A549 (cell line): Measurements from ENCODE around the gene ARHGEF6. TPM values are rescaled to one million over a fixed set of nuclear protein-coding genes. Genes with fewer than 3 reads are reported as not detected.

Experiments
- ATAC-seq, 2 experiments: fragments of 200-7000 bp in 1 of 2; fragments of >200 bp in 1 of 2; cut with Nextera tagmentation in 1 of 2; cut with Tn5 transposase in 1 of 2; 3 replicates each; pipeline versions ENCODE4 v1.8.0 to v1.9.1; 2018 to 2020; ENCODE audit warnings: mild to moderate bottlenecking in 1 of 2, moderate library complexity in 1 of 2
- CTCF ChIA-PET: fragments of 300-600 bp; sonication (Branson Sonifier 250); formaldehyde crosslinking; extraction: SDS; loops from one replicate; lab custom pipeline; 2021; ENCODE audit warnings: antibody characterized with exemption, inconsistent platforms; lab: Yijun Ruan, JAX
- POLR2A ChIA-PET: fragments of 350-600 bp; formaldehyde crosslinking; extraction: SDS; loops from one replicate; lab custom pipeline; 2021; ENCODE audit warnings: antibody characterized with exemption, inconsistent platforms; lab: Yijun Ruan, JAX
- DNase-seq, 2 experiments: peaks; one replicate each; pipeline versions ENCODE4 v3.0.0 to v3.0.0-alpha.2; 2011 to 2016; ENCODE audit warnings: low read depth in 1 of 2, low spot score in 1 of 2
- FAIRE-seq: peaks from 2 replicates; lab custom pipeline; 2011; peaks lifted over from hg19 to GRCh38; lab: Jason Lieb, UNC
- H3K27ac ChIP-seq, 2 experiments: fragments of >200 bp; sonication (Bioruptor Twin); formaldehyde crosslinking; 3 replicates each; pipeline ENCODE4 v1.5.1; 2016 to 2017
- H3K4me1 ChIP-seq: fragments of >200 bp; sonication (Bioruptor Twin); formaldehyde crosslinking; 3 replicates; pipeline ENCODE4 v1.6.1; 2016
- H3K4me2 ChIP-seq: fragments of >200 bp; sonication (Bioruptor Twin); formaldehyde crosslinking; 3 replicates; pipeline ENCODE4 v1.6.1; 2016
- H3K4me3 ChIP-seq: fragments of >200 bp; sonication (Bioruptor Twin); formaldehyde crosslinking; 3 replicates; pipeline ENCODE4 v1.5.1; 2016
- H3K9me3 ChIP-seq: fragments of >200 bp; sonication (Bioruptor Twin); formaldehyde crosslinking; 3 replicates; pipeline ENCODE4 v1.6.1; 2016
- BHLHE40 ChIP-seq: IDR thresholded peaks from 2 replicates; pipeline ENCODE4 v1.6.1; 2012; ENCODE audit warnings: low read depth, low read length, inconsistent platforms
- CBX2 ChIP-seq: fragments of 200-600 bp; sonication (generic); IDR thresholded peaks from 2 replicates; pipeline ENCODE4 v1.6.1; 2016; ENCODE audit warnings: low read depth, mild to moderate bottlenecking, borderline replicate concordance
- CBX8 ChIP-seq: fragments of 200-600 bp; sonication (generic); IDR thresholded peaks from 2 replicates; pipeline ENCODE4 v1.6.1; 2016
- EHMT2 ChIP-seq: fragments of 200-600 bp; sonication (generic); IDR thresholded peaks from 2 replicates; pipeline ENCODE4 v1.6.1; 2016; ENCODE audit warnings: antibody characterized with exemption, low read depth, mild to moderate bottlenecking, moderate library complexity
- FOSL2 ChIP-seq, 2 experiments: fragments of 450-650 bp in 1 of 2; fragments of >200 bp in 1 of 2; sonication (Bioruptor Twin) in 1 of 2; formaldehyde crosslinking; IDR thresholded peaks; 2 replicates each; pipeline versions ENCODE4 v1.5.0 to v1.6.1; 2016 to 2020; ENCODE audit warnings: mild to moderate bottlenecking in 1 of 2, moderate library complexity in 1 of 2
- FOXS1 ChIP-seq: fragments of 250-450 bp; sonication (Bioruptor Pico); IDR thresholded peaks from 2 replicates; pipeline ENCODE4 v1.5.0; 2020; ENCODE audit warnings: mild to moderate bottlenecking, moderate library complexity
- GATA3 ChIP-seq: IDR thresholded peaks from 2 replicates; pipeline ENCODE4 v1.6.1; 2012; ENCODE audit warnings: borderline replicate concordance
- HDAC2 ChIP-seq: fragments of 200-600 bp; sonication (generic); IDR thresholded peaks from 2 replicates; pipeline ENCODE4 v1.6.1; 2016
- HOXB13 ChIP-seq: fragments of 250-450 bp; sonication (Bioruptor Pico); IDR thresholded peaks from 2 replicates; pipeline ENCODE4 v1.5.0; 2020; ENCODE audit warnings: low read depth, mild to moderate bottlenecking, moderate library complexity
- HOXB5 ChIP-seq: fragments of 250-450 bp; sonication (Bioruptor Pico); IDR thresholded peaks from 2 replicates; pipeline ENCODE4 v1.5.0; 2020; ENCODE audit warnings: mild to moderate bottlenecking, moderate library complexity
- JUN ChIP-seq, 2 experiments: fragments of >200 bp; sonication (Bioruptor Twin); formaldehyde crosslinking; IDR thresholded peaks; 2 replicates in 1 of 2; 3 replicates in 1 of 2; pipeline ENCODE4 v1.6.1; 2016 to 2017
- KDM1A ChIP-seq: fragments of 200-600 bp; sonication (generic); IDR thresholded peaks from 2 replicates; pipeline ENCODE4 v1.6.1; 2016; ENCODE audit warnings: low read depth, mild to moderate bottlenecking
- MAZ ChIP-seq: fragments of 150-350 bp; IDR thresholded peaks from 2 replicates; pipeline ENCODE4 v1.6.1; 2014; ENCODE audit warnings: antibody characterized with exemption, low read depth, low read length, borderline replicate concordance
- PHF8 ChIP-seq: fragments of 200-600 bp; sonication (generic); IDR thresholded peaks from 2 replicates; pipeline ENCODE4 v1.6.1; 2016; ENCODE audit warnings: low read depth, mild to moderate bottlenecking, antibody characterized with exemption, moderate library complexity, borderline replicate concordance
- POLR2A ChIP-seq: IDR thresholded peaks from 2 replicates; pipeline ENCODE4 v1.6.1; 2012; ENCODE audit warnings: mild to moderate bottlenecking, low read length
- RFX5 ChIP-seq: fragments of 450-650 bp; IDR thresholded peaks from 2 replicates; pipeline ENCODE4 v1.7.1; 2014; ENCODE audit warnings: antibody characterized with exemption, mild to moderate bottlenecking, moderate library complexity
- ZSCAN20 ChIP-seq: fragments of 250-450 bp; sonication (Bioruptor Pico); IDR thresholded peaks from 2 replicates; pipeline ENCODE4 v1.8.0; 2022; ENCODE audit warnings: mild to moderate bottlenecking, moderate library complexity
- WGBS: methylation state at CpG from one replicate; pipeline ENCODE4 v1.1.6; 2017; ENCODE audit errors: missing lambda C conversion rate; 5-methylcytosine and 5-hydroxymethylcytosine counted together
- polyA plus RNA-seq, 4 experiments: library from polyadenylated mRNA; depleted of rRNA in 3 of 4; stranded (reverse); fragments of >200 nt; fragmentation: RNase III in 1 of 4; extraction: RNeasy Plus Mini Kit Qiagen cat#74134 plus additional on column Dnase treatment in 1 of 4; gene quantifications; 2 replicates in 3 of 4; 3 replicates in 1 of 4; pipeline ENCODE4 v1.2.3, GENCODE V29; 2011 to 2017
- TF ChIP-seq, protein P1 (sequence below): fragments of >200 bp; sonication (Bioruptor Twin); formaldehyde crosslinking; IDR thresholded peaks from 2 replicates; pipeline ENCODE4 v1.6.1; 2016
- TF ChIP-seq, protein P2 (sequence below): fragments of 450-650 bp; IDR thresholded peaks from 2 replicates; pipeline ENCODE4 v1.6.1; 2014; ENCODE audit warnings: antibody characterized with exemption
- TF ChIP-seq, protein P3 (sequence below): fragments of >200 bp; sonication (Bioruptor Twin); formaldehyde crosslinking; IDR thresholded peaks from 3 replicates; pipeline ENCODE4 v1.5.1; 2016
- TF ChIP-seq, protein P4 (sequence below): fragments of 150-350 bp; IDR thresholded peaks from 2 replicates; pipeline ENCODE4 v1.6.1; 2014; ENCODE audit warnings: low read depth, mild to moderate bottlenecking, low read length
- TF ChIP-seq, protein P5 (sequence below): fragments of 250-450 bp; sonication (Bioruptor Pico); IDR thresholded peaks from 2 replicates; pipeline ENCODE4 v1.5.0; 2021; ENCODE audit warnings: mild to moderate bottlenecking, moderate library complexity, borderline replicate concordance
- TF ChIP-seq, protein P6 (sequence below): fragments of 200-600 bp; sonication (generic); IDR thresholded peaks from 2 replicates; pipeline ENCODE4 v1.6.1; 2016; ENCODE audit warnings: antibody characterized with exemption, mild to moderate bottlenecking, moderate library complexity
- TF ChIP-seq, protein P7 (sequence below): fragments of 250-450 bp; sonication (Bioruptor Pico); IDR thresholded peaks from 2 replicates; pipeline ENCODE4 v1.5.0; 2020; ENCODE audit warnings: low read depth, mild to moderate bottlenecking, moderate library complexity

ARHGEF6 gene
- polyA plus RNA-seq, 2 of the 4 experiments (the other 2 are of a cell fraction), result 0.10 to 0.30 TPM

DNA sequence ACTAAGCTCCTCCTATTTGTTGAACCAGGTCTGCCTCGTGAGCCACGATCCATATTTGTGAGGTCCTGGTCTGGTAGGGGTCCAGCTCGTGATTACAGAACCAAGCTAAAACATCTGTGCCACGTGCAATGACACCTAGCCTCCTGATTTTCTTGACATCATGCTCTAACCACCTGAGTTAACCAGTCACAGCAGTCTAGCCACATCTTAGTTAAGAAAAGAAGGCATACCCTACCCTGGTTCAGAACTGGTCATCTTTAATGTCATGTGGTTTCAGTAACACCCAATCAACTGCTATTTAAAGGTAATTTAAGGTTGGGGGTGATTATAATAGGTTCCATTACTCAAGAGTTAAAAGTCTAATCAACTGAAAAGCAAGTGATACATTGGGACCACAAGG lies 28.4 kb downstream of the ARHGEF6 start:
- ChIA-PET POLR2A (no interaction called here), CTCF (interaction anchor here (1.2 to 1.4 kb wide), 3 partner anchors 20 to 58 kb away, joined by 3 read pairs; no protein-coding TSS in a partner anchor)
- Histone ChIP-seq H3K4me2 (no peak overlapping the region), H3K4me3 (no peak overlapping the region), H3K27ac (no peak overlapping the region), H3K4me1 (no peaks in the 10 kb centered on the region)
- 45% methylated on average over 2 of the region's 4 CpGs for WGBS
- FAIRE-seq (no peak), ATAC-seq (no peak), DNase-seq (no peak)
- TF ChIP-seq EHMT2 (no peak), POLR2A (no peak), KDM1A (no peak), BHLHE40 (no peak), HOXB5 (CRISPR knock-in tag) (no peak), HDAC2 (no peak), CBX8 (no peak), JUN (IDR thresholded peaks at IDR 0.05) (no peak), ZSCAN20 (CRISPR knock-in tag) (no peak), PHF8 (no peak), MAZ (no peak), RFX5 (no peak), CBX2 (no peak), FOXS1 (CRISPR knock-in tag) (no peak)
- TF ChIP-seq, protein P1, sequence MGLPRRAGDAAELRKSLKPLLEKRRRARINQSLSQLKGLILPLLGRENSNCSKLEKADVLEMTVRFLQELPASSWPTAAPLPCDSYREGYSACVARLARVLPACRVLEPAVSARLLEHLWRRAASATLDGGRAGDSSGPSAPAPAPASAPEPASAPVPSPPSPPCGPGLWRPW, result no peak
- TF ChIP-seq, protein P2, sequence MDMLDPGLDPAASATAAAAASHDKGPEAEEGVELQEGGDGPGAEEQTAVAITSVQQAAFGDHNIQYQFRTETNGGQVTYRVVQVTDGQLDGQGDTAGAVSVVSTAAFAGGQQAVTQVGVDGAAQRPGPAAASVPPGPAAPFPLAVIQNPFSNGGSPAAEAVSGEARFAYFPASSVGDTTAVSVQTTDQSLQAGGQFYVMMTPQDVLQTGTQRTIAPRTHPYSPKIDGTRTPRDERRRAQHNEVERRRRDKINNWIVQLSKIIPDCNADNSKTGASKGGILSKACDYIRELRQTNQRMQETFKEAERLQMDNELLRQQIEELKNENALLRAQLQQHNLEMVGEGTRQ, result no peak
- TF ChIP-seq, protein P3, sequence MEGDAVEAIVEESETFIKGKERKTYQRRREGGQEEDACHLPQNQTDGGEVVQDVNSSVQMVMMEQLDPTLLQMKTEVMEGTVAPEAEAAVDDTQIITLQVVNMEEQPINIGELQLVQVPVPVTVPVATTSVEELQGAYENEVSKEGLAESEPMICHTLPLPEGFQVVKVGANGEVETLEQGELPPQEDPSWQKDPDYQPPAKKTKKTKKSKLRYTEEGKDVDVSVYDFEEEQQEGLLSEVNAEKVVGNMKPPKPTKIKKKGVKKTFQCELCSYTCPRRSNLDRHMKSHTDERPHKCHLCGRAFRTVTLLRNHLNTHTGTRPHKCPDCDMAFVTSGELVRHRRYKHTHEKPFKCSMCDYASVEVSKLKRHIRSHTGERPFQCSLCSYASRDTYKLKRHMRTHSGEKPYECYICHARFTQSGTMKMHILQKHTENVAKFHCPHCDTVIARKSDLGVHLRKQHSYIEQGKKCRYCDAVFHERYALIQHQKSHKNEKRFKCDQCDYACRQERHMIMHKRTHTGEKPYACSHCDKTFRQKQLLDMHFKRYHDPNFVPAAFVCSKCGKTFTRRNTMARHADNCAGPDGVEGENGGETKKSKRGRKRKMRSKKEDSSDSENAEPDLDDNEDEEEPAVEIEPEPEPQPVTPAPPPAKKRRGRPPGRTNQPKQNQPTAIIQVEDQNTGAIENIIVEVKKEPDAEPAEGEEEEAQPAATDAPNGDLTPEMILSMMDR, result no peak
- TF ChIP-seq, all 56 proteins: peak for 0
- no peaks in the 10 kb centered on the region for H3K9me3 ChIP-seq

DNA sequence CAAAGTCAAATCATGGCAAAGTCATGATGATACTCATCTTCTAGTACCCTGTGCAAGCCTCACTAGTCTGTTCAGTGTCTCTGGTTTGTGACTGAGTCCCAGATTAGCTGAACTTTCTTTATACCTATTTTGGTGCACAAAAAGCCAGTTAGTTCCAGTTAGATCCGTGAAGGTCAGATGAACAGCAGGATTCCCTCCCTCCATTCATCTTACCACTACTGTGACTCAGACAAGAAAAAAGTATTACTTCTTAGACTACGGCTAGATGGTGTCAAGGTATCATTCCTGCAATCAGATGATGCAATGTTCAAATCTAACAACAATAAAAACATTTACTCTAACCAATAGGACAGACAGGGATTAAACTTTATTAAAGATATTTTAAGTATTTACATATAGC lies 30.4 kb downstream of the ARHGEF6 start:
- WGBS, result 28% methylated on average over 2 of the region's 2 CpGs
- TF ChIP-seq, protein P4, sequence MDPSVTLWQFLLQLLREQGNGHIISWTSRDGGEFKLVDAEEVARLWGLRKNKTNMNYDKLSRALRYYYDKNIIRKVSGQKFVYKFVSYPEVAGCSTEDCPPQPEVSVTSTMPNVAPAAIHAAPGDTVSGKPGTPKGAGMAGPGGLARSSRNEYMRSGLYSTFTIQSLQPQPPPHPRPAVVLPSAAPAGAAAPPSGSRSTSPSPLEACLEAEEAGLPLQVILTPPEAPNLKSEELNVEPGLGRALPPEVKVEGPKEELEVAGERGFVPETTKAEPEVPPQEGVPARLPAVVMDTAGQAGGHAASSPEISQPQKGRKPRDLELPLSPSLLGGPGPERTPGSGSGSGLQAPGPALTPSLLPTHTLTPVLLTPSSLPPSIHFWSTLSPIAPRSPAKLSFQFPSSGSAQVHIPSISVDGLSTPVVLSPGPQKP, result no peak
- TF ChIP-seq, protein P5, sequence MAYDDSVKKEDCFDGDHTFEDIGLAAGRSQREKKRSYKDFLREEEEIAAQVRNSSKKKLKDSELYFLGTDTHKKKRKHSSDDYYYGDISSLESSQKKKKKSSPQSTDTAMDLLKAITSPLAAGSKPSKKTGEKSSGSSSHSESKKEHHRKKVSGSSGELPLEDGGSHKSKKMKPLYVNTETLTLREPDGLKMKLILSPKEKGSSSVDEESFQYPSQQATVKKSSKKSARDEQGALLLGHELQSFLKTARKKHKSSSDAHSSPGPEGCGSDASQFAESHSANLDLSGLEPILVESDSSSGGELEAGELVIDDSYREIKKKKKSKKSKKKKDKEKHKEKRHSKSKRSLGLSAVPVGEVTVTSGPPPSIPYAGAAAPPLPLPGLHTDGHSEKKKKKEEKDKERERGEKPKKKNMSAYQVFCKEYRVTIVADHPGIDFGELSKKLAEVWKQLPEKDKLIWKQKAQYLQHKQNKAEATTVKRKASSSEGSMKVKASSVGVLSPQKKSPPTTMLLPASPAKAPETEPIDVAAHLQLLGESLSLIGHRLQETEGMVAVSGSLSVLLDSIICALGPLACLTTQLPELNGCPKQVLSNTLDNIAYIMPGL (CRISPR knock-in tag), result no peak
- TF ChIP-seq, protein P6, sequence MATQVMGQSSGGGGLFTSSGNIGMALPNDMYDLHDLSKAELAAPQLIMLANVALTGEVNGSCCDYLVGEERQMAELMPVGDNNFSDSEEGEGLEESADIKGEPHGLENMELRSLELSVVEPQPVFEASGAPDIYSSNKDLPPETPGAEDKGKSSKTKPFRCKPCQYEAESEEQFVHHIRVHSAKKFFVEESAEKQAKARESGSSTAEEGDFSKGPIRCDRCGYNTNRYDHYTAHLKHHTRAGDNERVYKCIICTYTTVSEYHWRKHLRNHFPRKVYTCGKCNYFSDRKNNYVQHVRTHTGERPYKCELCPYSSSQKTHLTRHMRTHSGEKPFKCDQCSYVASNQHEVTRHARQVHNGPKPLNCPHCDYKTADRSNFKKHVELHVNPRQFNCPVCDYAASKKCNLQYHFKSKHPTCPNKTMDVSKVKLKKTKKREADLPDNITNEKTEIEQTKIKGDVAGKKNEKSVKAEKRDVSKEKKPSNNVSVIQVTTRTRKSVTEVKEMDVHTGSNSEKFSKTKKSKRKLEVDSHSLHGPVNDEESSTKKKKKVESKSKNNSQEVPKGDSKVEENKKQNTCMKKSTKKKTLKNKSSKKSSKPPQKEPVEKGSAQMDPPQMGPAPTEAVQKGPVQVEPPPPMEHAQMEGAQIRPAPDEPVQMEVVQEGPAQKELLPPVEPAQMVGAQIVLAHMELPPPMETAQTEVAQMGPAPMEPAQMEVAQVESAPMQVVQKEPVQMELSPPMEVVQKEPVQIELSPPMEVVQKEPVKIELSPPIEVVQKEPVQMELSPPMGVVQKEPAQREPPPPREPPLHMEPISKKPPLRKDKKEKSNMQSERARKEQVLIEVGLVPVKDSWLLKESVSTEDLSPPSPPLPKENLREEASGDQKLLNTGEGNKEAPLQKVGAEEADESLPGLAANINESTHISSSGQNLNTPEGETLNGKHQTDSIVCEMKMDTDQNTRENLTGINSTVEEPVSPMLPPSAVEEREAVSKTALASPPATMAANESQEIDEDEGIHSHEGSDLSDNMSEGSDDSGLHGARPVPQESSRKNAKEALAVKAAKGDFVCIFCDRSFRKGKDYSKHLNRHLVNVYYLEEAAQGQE, result no peak
- TF ChIP-seq, protein P1, result no peak
- TF ChIP-seq HOXB13 (no peak), GATA3 (no peak), FOSL2 (IDR thresholded peaks at IDR 0.05) (no peak), FOSL2 (CRISPR knock-in tag; IDR thresholded peaks at IDR 0.05) (no peak), HDAC2 (no peak), KDM1A (no peak)
- TF ChIP-seq, protein P3, result no peak
- TF ChIP-seq, protein P7, sequence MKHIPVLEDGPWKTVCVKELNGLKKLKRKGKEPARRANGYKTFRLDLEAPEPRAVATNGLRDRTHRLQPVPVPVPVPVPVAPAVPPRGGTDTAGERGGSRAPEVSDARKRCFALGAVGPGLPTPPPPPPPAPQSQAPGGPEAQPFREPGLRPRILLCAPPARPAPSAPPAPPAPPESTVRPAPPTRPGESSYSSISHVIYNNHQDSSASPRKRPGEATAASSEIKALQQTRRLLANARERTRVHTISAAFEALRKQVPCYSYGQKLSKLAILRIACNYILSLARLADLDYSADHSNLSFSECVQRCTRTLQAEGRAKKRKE, result no peak

More for the DNA sequence above, 30.4 kb downstream of the ARHGEF6 start:
- ChIA-PET POLR2A (no interaction called here), CTCF (no interaction called here)
- H3K27ac ChIP-seq, result no peak overlapping the region
- H3K4me2 ChIP-seq, result no peak overlapping the region
- no peak for FAIRE-seq
- no peak for ATAC-seq
- H3K4me3 ChIP-seq, result no peak overlapping the region
- no peak for DNase-seq
- H3K9me3 ChIP-seq, result no peaks in the 10 kb centered on the region
- H3K4me1 ChIP-seq, result no peaks in the 10 kb centered on the region
